ENCODE measurements around the gene NLGN1. TPM values are rescaled to one million over a fixed set of nuclear protein-coding genes. Genes with fewer than 3 reads are reported as not detected.
"Not testable (repeated sequence)": the region's sequence is repeated elsewhere in the genome, so short reads cannot be mapped to it uniquely, and the experiment has no call there.

NLGN1 gene
- polyA plus RNA-seq, 1 donor from 2014 or later: 2.7 TPM

- H3K27ac ChIP-seq (ENCODE audit: low read length): no peak overlapping the region
Observed at GRCh38 chr3:173439004-173439403, 41.5 kb downstream of the NLGN1 start.

GRCh38 chr3:173440514-173440913 lies 43.0 kb downstream of the NLGN1 start:
- Histone ChIP-seq H4K20me1 (ENCODE audit: insufficient read depth) (no peaks in the 10 kb centered on the region), H2AFZ (ENCODE audit: low read depth, low read length) (no peak overlapping the region), H3K4me3 (ENCODE audit: low read length) (peak overlapping the region; percentile 26), H3K36me3 (ENCODE audit: insufficient read depth, low read length) (no peaks in the 10 kb centered on the region), H3F3A (ENCODE audit: insufficient read depth, low read length, poor library complexity, severe bottlenecking) (no peaks in the 10 kb centered on the region), H3K4me2 (ENCODE audit: low read length) (no peak overlapping the region), H3K9ac (ENCODE audit: low read length) (no peak overlapping the region), H3K9me2 (ENCODE audit: insufficient read depth, low read length) (no peaks in the 10 kb centered on the region), H3K9me3 (ENCODE audit: low read length) (no peaks in the 10 kb centered on the region), H3K27me3 (ENCODE audit: insufficient read depth, low read depth, low read length) (no peaks in the 10 kb centered on the region), H3K27ac (ENCODE audit: low read length) (peak overlapping the region; percentile 44), H3K79me2 (replicated peaks; ENCODE audit: insufficient read depth, low read length) (no peaks in the 10 kb centered on the region)
- TF ChIP-seq RAD21 (conservative IDR thresholded peaks at IDR 0.05): peak; percentile 10
- no peak for TF ChIP-seq EZH2 (IDR thresholded peaks at IDR 0.05; ENCODE audit: borderline replicate concordance, insufficient read depth, low read length, poor library complexity, severe bottlenecking)
- TF ChIP-seq POLR2AphosphoS5 (IDR thresholded peaks at IDR 0.05): peak; percentile 79
- no peak for TF ChIP-seq CTCF (IDR thresholded peaks at IDR 0.05; ENCODE audit: poor library complexity, severe bottlenecking)
- no peak for TF ChIP-seq MXI1 (conservative IDR thresholded peaks at IDR 0.05; ENCODE audit: poor library complexity, severe bottlenecking)
- peak; percentile 56 for TF ChIP-seq REST (IDR thresholded peaks at IDR 0.05; ENCODE audit: borderline replicate concordance)
- TF ChIP-seq TAF1 (IDR thresholded peaks at IDR 0.05; ENCODE audit: low read depth): no peak
- no peak for TF ChIP-seq SMC3 (conservative IDR thresholded peaks at IDR 0.05; ENCODE audit: poor library complexity)
- TF ChIP-seq EP300 (conservative IDR thresholded peaks at IDR 0.05; ENCODE audit: poor library complexity, severe bottlenecking): peak; percentile 82

More at GRCh38 chr3:173439004-173439403, 41.5 kb downstream of the NLGN1 start:
- no peak for TF ChIP-seq RAD21 (conservative IDR thresholded peaks at IDR 0.05)
- no peak for TF ChIP-seq CTCF (IDR thresholded peaks at IDR 0.05; ENCODE audit: poor library complexity, severe bottlenecking)
- TF ChIP-seq EP300 (conservative IDR thresholded peaks at IDR 0.05; ENCODE audit: poor library complexity, severe bottlenecking): no peak
- TF ChIP-seq POLR2AphosphoS5 (IDR thresholded peaks at IDR 0.05): no peak
- H3K9me2 ChIP-seq (ENCODE audit: insufficient read depth, low read length): no peaks in the 10 kb centered on the region
- no peak overlapping the region for H3K9ac ChIP-seq (ENCODE audit: low read length)
- no peaks in the 10 kb centered on the region for H3F3A ChIP-seq (ENCODE audit: insufficient read depth, low read length, poor library complexity, severe bottlenecking)
- H3K36me3 ChIP-seq (ENCODE audit: insufficient read depth, low read length): no peaks in the 10 kb centered on the region
- H2AFZ ChIP-seq (ENCODE audit: low read depth, low read length): no peak overlapping the region
- H3K79me2 ChIP-seq (replicated peaks; ENCODE audit: insufficient read depth, low read length): no peaks in the 10 kb centered on the region
- no peaks in the 10 kb centered on the region for H4K20me1 ChIP-seq (ENCODE audit: insufficient read depth)
- no peak overlapping the region for H3K4me3 ChIP-seq (ENCODE audit: low read length)
- H3K4me2 ChIP-seq (ENCODE audit: low read length): no peak overlapping the region
- no peaks in the 10 kb centered on the region for H3K27me3 ChIP-seq (ENCODE audit: insufficient read depth, low read depth, low read length)
- H3K9me3 ChIP-seq (ENCODE audit: low read length): no peaks in the 10 kb centered on the region

GRCh38 chr3:173451561-173451960 lies 54.0 kb downstream of the NLGN1 start:
- H3K4me3 ChIP-seq (ENCODE audit: low read length); H4K20me1 ChIP-seq (ENCODE audit: insufficient read depth): not testable (repeated sequence)

More at GRCh38 chr3:173451561-173451960, 54.0 kb downstream of the NLGN1 start:
- not testable (repeated sequence) for H3K9ac ChIP-seq (ENCODE audit: low read length); H3K9me3 ChIP-seq (ENCODE audit: low read length); H2AFZ ChIP-seq (ENCODE audit: low read depth, low read length); H3K4me2 ChIP-seq (ENCODE audit: low read length); H3K27me3 ChIP-seq (ENCODE audit: insufficient read depth, low read depth, low read length); H3F3A ChIP-seq (ENCODE audit: insufficient read depth, low read length, poor library complexity, severe bottlenecking); H3K79me2 ChIP-seq (replicated peaks; ENCODE audit: insufficient read depth, low read length); H3K27ac ChIP-seq (ENCODE audit: low read length); H3K36me3 ChIP-seq (ENCODE audit: insufficient read depth, low read length); H3K9me2 ChIP-seq (ENCODE audit: insufficient read depth, low read length)

All from neural cell (in vitro differentiated cells).